ENCODE data around the gene CNOT2. TPM values are rescaled to one million over a fixed set of nuclear protein-coding genes. Genes with fewer than 3 reads are reported as not detected.

CNOT2 gene
- total RNA-seq, 1 experiment from 2014 or later = 82.9 TPM

DNA sequence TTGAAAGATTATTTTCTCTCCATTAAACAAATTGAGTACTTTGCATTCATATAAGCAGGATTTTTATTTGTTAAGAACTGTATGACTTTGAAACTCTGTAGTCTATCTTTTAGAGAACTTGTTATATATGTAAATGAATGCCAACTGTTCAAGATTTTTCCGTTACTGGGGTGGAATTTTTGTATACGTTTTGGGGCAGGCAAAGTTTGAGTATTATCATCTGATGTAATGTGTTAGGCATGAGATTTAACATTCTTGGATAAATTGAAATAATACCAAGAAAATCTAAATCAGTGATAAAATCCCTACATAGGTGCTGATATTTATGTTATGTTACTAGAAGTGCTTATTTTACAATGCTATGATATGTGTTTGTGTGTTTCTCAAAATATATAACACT is 8.4 kb downstream of the CNOT2 start:
- DNase-seq = no peak
- Histone ChIP-seq H4K8ac (replicated peaks; ENCODE audit: insufficient read length, low read depth, low read length) (no peak overlapping the region), H2BK120ac (ENCODE audit: low read depth, low read length, poor library complexity, severe bottlenecking) (no peak overlapping the region), H3K14ac (ENCODE audit: insufficient read depth, low read length) (no peak overlapping the region), H4K20me1 (ENCODE audit: control insufficient read depth, insufficient read depth, insufficient read length) (no peaks in the 10 kb centered on the region), H3K56ac (ENCODE audit: insufficient read length, low read depth, low read length) (no peak overlapping the region), H3K79me2 (ENCODE audit: insufficient read depth, low read length) (peaks cover 47% of the 10 kb centered on the region), H3K9ac (ENCODE audit: extremely low read depth, insufficient read length, low read length) (no peak overlapping the region), H3K27me3 (ENCODE audit: insufficient read depth, low read length) (no peaks in the 10 kb centered on the region), H3K4me2 (ENCODE audit: insufficient read depth, insufficient read length, low read length) (no peak overlapping the region), H3K23ac (ENCODE audit: insufficient read length, low read depth, low read length) (no peak overlapping the region), H2AFZ (ENCODE audit: low read length) (no peak overlapping the region), H3K9me3 (ENCODE audit: control insufficient read depth, low read depth, low read length) (no peaks in the 10 kb centered on the region), H2BK5ac (ENCODE audit: insufficient read length, low read length) (no peak overlapping the region), H2BK15ac (ENCODE audit: low read depth, low read length) (no peak overlapping the region), H3K23me2 (ENCODE audit: insufficient read length, low read depth, low read length, poor library complexity, severe bottlenecking) (no peaks in the 10 kb centered on the region), H3K79me1 (ENCODE audit: insufficient read depth, low read depth, low read length, poor library complexity, severe bottlenecking) (no peaks in the 10 kb centered on the region), H4K5ac (ENCODE audit: insufficient read length, low read depth, low read length) (no peak overlapping the region), H3K4me1 (ENCODE audit: insufficient read depth, low read length) (peaks cover 3% of the 10 kb centered on the region; the same call in 1 of the 2 replicates), H3K4ac (ENCODE audit: low read depth, low read length) (no peak overlapping the region), H2BK12ac (ENCODE audit: insufficient read length, low read depth, low read length) (no peak overlapping the region), H3T11ph (ENCODE audit: low read length) (no peak overlapping the region), H3K27ac (ENCODE audit: insufficient read length, low read depth, low read length) (no peak overlapping the region), H3K18ac (ENCODE audit: insufficient read length, low read depth, low read length) (no peak overlapping the region), H2BK20ac (ENCODE audit: low read depth, low read length, poor library complexity, severe bottlenecking) (no peak overlapping the region), H4K91ac (ENCODE audit: insufficient read length, low read depth, low read length) (no peak overlapping the region), H2AK5ac (ENCODE audit: insufficient read length, low read length) (no peak overlapping the region)
- TF ChIP-seq, protein P1, sequence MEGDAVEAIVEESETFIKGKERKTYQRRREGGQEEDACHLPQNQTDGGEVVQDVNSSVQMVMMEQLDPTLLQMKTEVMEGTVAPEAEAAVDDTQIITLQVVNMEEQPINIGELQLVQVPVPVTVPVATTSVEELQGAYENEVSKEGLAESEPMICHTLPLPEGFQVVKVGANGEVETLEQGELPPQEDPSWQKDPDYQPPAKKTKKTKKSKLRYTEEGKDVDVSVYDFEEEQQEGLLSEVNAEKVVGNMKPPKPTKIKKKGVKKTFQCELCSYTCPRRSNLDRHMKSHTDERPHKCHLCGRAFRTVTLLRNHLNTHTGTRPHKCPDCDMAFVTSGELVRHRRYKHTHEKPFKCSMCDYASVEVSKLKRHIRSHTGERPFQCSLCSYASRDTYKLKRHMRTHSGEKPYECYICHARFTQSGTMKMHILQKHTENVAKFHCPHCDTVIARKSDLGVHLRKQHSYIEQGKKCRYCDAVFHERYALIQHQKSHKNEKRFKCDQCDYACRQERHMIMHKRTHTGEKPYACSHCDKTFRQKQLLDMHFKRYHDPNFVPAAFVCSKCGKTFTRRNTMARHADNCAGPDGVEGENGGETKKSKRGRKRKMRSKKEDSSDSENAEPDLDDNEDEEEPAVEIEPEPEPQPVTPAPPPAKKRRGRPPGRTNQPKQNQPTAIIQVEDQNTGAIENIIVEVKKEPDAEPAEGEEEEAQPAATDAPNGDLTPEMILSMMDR (conservative IDR thresholded peaks at IDR 0.05) = no peak
- Mint-ChIP-seq H3K27ac (no peak overlapping the region; a peak in 1 of 7 replicates), H3K27me3 (ENCODE audit: low read depth) (no peaks in the 10 kb centered on the region; the same call in 1 of the 2 replicates), H3K9me3 (no peaks in the 10 kb centered on the region), H3K4me3 (no peak overlapping the region), H3K36me3 (ENCODE audit: insufficient read depth in 1 of 3, low read depth in 3 of 3) (peaks cover 0 to 8% (median 2%) of the 10 kb centered on the region in 3 experiments; a peak in 5 of 7 replicates), H3K4me1 (peaks cover 49 to 53% of the 10 kb centered on the region in 2 experiments)
- no CpG with 5 or more reads among the region's 2 CpGs for WGBS (ENCODE audit: extremely low coverage, insufficient read length, low lambda C conversion rate)

Measured in H9 (cell line).